Endometrial microvascular endothelial cells (primary cell): ENCODE measurements around the gene ZNF692. TPM values are rescaled to one million over a fixed set of nuclear protein-coding genes. Genes with fewer than 3 reads are reported as not detected.
"Not testable (repeated sequence)": the region's sequence is repeated elsewhere in the genome, so short reads cannot be mapped to it uniquely, and the experiment has no call there.

Experiments used
- in situ Hi-C: cut with HindIII; loops from 2 replicates; pipeline ENCODE4 v1.10.0; 2017; ENCODE audit warnings: low sequenced_read_pairs, low pct_unique_long_range_greater_than_20kb; ENCODE audit errors: inconsistent ontology term
- total RNA-seq: library from RNA; depleted of rRNA; stranded (reverse); fragments of >200 nt; gene quantifications from one replicate; pipeline ENCODE4 v1.2.3, GENCODE V29; 2015; ENCODE audit errors: inconsistent ontology term

ZNF692 gene
- total RNA-seq: 43.8 TPM

DNA sequence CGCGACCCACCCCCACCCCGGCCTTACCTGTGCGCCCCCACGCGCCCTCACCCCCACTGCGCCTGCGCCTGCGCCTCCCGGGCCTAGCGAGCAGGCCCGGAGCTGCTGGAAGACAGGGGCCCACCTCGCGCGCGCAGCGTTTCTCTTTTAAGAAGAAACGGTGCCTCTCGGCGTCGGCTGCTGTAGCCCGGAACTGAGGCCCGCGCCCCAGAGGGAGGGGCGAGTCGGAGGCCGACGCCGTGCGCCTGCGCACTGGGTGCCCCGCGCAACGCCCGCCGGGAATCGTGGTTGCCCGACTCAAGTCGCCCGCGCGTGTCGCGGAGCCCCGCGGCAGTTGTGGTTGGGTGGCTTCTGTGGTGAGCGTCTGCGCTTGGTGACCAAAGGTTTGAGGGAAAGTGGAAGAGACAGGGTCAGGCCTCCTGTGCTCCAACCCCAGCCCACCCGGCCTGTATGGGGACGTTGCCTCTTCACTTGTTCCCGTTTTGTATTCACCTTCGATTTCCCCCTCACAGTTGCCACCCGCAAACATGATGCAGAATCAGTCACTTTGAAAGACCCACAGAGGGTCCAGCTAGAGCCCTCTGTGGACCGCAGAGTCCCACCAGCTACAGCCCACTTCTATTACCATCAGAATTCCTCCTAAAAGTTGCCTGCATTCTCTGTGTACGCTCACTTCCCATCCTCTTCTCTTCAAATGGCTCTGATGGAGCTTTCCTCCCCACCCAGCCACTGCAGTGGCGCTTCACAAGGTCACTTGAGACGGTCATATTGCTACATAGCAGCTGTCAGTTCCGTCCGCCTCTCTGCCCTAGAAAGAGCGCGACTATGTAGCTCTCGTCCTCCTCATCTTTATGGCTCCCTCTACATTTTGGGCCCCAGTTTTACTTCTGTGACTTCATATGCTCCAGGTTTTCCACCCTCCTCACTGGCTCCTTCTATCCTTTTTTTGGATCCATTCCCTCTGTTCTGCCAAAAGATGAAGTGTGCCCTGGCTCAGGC is at the start of gene ZNF692:
Gene ZNF692, minus strand, starts transcription at position 195 of the 999 bp plus-strand sequence. CDS start 776 bp downstream, outside the sequence.
- in situ Hi-C loops: no loop called here

DNA sequence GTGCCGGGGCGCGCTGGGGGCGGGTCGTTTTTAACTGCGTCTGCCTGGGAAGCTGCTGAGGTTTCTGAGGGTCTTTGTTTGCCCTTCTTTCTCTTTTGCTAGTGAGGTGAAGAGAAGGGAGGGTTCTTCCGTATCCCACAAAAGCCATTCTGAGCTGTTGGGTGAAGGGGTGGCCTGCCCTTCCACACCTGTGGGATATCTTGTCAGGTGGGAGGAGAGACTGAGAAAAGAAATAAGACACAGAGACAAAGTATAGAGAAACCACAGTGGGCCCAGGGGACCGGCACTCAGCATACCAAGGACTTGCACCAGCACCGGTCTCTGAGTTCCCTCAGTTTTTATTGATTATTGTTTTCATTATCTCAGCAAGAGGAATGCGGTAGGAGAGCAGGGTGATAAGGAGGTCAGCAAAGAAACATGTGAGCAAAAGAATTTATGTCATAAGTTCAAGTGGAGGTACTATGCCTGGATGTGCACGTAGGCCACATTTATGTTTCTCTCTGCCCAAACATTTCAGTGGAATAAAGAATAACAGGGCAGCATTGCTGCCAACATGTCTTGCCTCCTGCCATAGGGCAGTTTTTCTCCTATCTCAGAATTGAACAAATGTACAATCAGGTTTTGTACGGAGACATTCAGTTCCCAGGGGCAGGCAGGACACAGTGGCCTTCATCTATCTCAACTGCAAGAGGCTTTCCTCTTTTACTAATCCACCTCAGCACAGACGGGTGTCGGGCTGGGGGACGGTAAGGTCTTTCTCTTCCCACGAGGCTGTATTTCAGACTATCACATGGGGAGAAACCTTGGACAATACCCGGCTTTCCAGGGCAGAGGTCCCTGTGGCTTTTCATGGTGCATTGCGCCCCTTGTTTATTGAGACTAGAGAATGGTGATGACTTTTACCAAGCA is 48.1 kb upstream of the ZNF692 start:
- in situ Hi-C loops: no loop called here

DNA sequence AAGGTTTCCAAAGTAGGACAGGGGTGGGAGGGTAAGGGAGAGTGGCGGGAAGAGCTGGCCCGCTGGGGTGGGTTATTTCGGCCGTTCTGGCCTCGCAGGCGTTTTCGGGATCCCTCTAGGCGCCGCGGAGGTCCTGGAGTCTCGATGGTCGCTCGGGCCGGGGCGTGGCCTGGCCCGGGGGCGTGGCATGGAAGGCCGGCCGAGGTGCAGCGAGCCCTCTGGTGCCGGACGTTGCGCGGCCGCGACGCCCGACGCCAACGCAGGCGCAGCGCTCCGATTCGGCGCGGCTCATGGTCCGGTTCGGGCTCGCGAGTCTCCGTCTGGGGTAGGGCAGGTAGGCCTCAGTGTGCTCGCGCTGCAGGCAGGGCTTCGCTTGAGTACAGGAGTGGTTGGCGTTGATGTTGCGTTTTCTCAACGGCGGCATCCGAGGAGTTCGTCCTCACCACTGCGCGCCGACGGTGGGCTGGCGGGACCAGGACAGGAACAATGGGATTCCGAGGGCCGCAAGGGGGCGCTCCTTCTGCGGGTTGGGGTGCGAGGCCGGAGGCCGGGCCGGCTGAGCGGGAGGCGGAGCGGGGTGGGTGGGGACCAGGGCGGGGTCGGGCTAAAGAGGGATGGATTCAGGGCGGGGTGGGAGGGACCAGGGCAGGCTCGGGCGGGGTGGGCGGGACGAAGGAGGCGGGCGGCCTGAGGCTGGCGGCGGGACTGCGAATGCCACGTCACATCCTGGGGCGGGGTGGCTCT is 47.3 kb upstream of the ZNF692 start, which contains the start of gene PGBD2:
Gene PGBD2, plus strand, starts transcription at position 227 of the 744 bp plus-strand sequence. CDS start 7,628 bp downstream, outside the sequence.
- in situ Hi-C loops: no loop called here

GRCh38 chr1:248905662-248906008 is 46.8 kb upstream of the ZNF692 start:
- in situ Hi-C loops: no loop called here

DNA sequence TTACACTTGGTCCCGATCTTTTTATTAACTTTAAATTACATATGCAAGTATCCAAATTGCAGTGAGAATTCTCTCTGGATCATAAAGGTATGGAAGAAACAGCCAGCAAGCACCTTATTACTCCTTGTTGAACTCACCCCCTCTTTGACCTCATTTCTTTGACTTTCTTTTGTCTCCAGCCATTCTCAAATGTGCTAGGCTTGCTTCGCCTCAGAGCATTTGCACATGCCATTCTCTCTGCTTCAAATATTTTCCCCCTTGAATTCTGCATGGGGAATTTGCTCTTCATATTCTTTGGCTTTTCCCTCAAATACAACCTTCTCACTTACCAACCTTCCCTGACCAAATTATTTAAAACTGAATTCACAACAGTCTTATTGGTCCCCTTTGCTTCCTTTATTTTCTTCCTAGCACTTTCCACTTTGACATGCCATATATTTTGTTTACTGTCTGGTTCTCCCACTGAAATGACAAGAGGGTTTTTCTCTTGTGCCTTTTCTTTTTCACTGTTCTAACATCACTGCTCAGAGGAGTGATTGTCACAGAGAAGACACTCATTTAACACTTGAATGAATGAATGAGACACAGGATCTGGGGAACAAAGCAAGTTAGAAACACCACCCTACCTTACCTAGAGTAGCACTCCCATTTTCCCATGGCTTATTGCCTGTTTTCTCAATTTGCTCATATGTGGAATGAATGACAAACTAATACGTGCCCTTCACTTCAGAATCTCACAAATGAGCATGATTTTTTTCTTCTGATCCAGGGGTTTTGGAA is 45.7 kb upstream of the ZNF692 start:
- in situ Hi-C loops: no loop called here

DNA sequence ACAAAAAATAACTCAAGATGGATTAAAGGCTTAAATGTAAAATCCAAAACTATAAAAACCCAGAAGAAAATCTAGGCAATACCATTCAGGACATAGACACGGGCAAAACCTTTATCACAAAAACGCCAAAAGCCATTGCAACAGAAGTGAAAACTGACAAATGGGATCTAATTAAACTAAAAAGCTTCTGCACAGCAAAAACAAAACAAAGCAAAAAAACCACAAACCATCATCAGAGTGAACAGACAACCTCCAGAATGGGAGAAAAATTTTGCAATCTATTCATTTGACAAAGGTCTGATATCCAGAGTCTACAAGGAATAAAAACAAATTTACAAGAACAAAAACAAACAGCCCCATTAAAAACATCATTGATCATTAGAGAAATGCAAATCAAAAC is 42.7 kb upstream of the ZNF692 start:
- in situ Hi-C loops: no loop called here

- in situ Hi-C loops: no loop called here
Measured at GRCh38 chr1:248900637-248901036, 41.8 kb upstream of the ZNF692 start.

DNA sequence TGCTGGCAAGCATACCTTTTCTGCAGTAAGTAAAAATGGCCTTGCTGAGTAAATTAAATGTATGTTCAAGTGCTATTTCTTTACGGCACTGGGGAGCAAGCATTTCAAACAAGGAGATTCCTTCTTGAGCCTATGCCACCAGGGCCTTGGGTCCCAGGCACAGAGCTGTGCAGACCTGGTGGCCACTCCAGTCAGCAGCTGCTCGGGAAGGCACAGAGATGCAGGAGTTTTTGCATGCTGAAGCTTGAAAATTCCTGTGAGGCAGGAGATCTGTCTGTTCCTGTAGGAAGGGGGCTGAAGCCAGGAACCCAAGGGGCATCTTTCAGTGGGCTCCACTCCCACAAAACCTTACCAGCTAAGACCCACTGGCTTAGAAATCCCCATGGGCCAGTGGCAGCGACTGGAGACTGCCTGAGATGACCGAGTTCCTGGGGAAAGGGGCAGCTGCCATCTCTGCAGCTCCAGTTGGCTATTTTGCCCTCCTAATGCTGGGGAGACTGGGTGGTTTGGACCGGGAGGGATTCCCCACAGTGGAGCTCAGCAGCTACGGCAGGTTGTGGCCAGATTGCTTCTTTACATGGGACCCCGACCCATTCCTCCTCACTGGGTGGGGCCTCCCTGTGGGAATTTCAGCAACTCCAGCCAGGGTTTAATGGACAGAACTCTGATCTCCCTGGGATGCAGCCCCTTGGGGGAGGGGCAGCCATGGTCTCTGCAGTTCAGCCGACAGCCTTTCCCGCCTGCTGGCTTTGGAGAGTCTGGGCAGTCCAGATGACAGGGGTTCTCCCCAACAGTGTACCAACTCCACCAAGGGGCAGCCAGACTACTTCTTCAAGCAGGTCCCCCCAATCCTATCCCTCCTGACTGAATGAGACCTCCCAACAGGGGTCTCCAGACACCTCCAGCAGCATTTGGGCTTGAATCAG is 38.8 kb upstream of the ZNF692 start:
- in situ Hi-C loops: no loop called here

DNA sequence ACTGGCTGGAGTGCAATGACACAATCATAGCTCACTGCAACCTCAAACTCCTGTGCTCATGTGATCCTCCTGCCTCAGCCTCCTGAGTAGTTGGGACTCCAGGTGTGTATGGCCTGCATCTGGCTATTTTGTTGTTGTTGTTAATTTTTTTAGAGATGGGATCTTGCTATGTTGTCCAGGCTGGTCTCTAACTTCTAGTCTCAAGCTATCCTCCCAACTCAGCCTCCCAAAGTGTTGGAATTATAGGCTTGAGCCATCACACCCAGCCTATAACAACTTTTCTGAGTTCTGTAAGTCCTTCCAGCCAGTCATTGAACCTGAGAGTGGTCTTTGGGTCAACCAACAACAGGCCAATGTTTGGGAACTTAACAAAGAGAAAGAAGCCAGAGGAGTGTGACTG is 36.0 kb upstream of the ZNF692 start:
- in situ Hi-C loops: no loop called here

DNA sequence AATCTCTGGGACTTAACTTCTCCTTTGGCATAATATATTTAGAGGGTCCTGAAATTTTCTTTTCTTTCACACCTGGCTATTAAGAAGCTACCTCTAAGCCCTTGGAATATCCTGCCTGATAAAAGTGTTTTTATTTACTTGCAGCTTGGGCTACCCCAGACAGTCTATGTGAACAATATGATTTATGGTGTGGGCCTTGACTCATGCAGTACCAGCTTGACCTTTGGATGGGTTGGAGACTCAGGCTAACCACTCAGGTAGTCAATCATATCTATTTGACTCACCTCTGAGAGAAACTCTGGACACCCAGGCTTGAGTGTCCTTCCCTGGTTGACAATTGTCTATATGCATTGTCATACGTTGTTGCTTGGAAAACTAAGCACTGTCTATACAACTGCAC is 33.7 kb upstream of the ZNF692 start:
- in situ Hi-C loops: no loop called here

DNA sequence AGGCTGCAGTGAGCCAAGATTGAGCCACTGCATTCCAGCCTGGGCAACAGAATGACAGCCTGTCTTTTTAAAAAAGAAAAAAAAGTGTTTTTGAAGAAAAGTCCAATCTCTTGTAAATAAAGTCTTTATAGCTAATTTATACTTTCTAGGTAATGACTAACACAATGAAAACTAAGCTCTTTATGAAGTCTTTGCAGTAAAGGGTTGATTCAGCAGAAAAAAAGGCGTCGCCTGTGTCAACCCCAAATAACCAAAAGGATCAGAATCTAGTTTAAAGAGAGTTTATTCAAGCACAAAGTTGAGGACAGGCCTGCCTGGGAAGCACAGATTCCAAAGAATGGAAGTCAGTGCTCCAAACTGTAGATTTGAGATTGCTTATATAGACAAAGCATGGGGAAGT is 32.9 kb upstream of the ZNF692 start:
- in situ Hi-C loops: no loop called here

DNA sequence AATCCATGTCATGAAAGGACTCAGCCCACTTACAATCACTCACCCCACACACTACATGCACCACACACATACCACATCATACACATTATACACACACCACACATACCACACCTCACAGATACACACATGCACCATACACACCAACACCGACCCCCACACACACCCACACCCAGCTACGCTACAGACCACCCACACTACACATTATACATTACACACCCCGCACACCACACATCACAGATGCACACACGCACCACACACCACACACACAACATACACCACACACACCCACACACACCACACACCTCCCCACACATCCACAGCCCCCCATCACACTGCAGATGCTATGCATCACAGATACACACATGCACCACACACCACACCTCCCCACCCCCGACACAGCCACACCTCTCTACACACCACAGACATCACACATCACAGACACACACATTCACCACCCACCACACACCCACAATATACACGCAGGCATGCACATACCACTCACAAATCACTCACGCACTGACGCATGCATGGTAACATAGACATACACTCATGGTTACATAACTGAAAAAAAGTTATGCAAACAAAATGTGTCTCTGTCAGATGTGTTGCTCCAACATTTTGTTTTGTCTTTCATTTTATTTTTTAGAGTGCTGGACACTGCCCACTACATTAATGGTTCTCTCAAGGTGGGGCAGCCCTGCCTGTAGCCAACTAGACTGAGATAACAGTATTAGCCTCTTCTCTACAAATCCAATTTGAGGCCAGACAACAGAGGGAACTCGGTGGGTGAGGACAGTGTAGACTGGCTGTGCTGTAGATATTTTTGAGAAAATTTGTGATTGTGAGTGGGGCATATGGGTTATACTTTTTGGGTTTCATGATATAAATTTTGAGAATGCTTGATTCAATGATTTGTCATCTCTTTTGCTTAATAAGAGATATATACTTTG is 31.9 kb upstream of the ZNF692 start:
- in situ Hi-C loops: no loop called here

DNA sequence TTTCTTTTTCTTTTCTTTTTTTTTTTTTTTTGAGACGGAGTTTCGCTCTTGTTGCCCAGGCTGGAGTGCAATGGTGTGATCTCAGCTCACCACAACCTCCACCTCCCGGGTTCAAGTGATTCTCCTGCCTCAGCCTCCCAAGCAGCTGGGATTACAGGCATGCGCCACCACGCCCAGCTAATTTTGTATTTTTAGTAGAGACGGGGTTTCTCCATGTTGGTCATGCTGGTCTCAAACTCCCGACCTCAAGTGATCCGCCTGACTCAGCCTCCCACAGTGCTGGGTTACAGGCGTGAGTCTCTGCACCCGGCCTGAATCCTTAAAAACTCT is 31.0 kb upstream of the ZNF692 start:
- in situ Hi-C loops: not testable (repeated sequence)

- in situ Hi-C loops: no loop called here
Measured at GRCh38 chr1:248886237-248886895, 27.5 kb upstream of the ZNF692 start.

GRCh38 chr1:248885646-248886045 is 26.8 kb upstream of the ZNF692 start:
- in situ Hi-C loops: no loop called here
